GDM1 (cell line): ENCODE results near the gene RHOH.

ENCODE experiments used
- DNase-seq: peaks from one replicate; lab custom pipeline; 2025; lab: John Stamatoyannopoulos, UW

RHOH gene

GRCh38 chr4:40238008-40238699 is 41.3 kb downstream of the RHOH start:
- peak; percentile 70 for DNase-seq

GRCh38 chr4:40238700-40239548 is 42.1 kb downstream of the RHOH start:
- peak; percentile 18 for DNase-seq

- DNase-seq: no peak
Observed at GRCh38 chr4:40240040-40240653, 43.3 kb downstream of the RHOH start.

- no peak for DNase-seq
Observed at GRCh38 chr4:40241026-40241425, 44.2 kb downstream of the RHOH start.

- no peak for DNase-seq
Observed at GRCh38 chr4:40241941-40242340, 45.1 kb downstream of the RHOH start.

GRCh38 chr4:40243386-40243948 is 46.6 kb downstream of the RHOH start:
- DNase-seq: no peak

- no peak for DNase-seq
Observed at GRCh38 chr4:40244606-40245005, 47.8 kb downstream of the RHOH start.

GRCh38 chr4:40245550-40245949 is 48.7 kb downstream of the RHOH start:
- no peak for DNase-seq

- no peak for DNase-seq
Observed at GRCh38 chr4:40246011-40246900, 49.4 kb downstream of the RHOH start.

GRCh38 chr4:40246938-40247337 is 50.1 kb downstream of the RHOH start:
- DNase-seq: no peak

GRCh38 chr4:40247350-40247749 is 50.5 kb downstream of the RHOH start:
- no peak for DNase-seq

- no peak for DNase-seq
Observed at GRCh38 chr4:40251366-40251765, 54.5 kb downstream of the RHOH start.

GRCh38 chr4:40253906-40254305 is 57.1 kb downstream of the RHOH start:
- DNase-seq: no peak

- DNase-seq: no peak
Observed at GRCh38 chr4:40254608-40255392, 58.0 kb downstream of the RHOH start.

GRCh38 chr4:40255393-40256281 is 58.8 kb downstream of the RHOH start:
- DNase-seq: no peak

- DNase-seq: no peak
Observed at GRCh38 chr4:40256329-40256728, 59.5 kb downstream of the RHOH start.

GRCh38 chr4:40256817-40257216 is 60.0 kb downstream of the RHOH start:
- no peak for DNase-seq

GRCh38 chr4:40258627-40259026 is 61.8 kb downstream of the RHOH start:
- no peak for DNase-seq

GRCh38 chr4:40261231-40262076 is 64.6 kb downstream of the RHOH start:
- no peak for DNase-seq
